H4 (cell line): ENCODE measurements around the gene CWF19L1. TPM values are rescaled to one million over a fixed set of nuclear protein-coding genes. Genes with fewer than 3 reads are reported as not detected.

Experiments
- DNase-seq: peaks from one replicate; pipeline ENCODE4 v3.0.0-alpha.2; 2015; ENCODE audit warnings: low spot score
- total RNA-seq: library from RNA; depleted of rRNA; stranded (reverse); fragments of >200 nt; shearing (Covaris generic); gene quantifications from 2 replicates; pipeline ENCODE4 v1.2.3, GENCODE V29; 2014

CWF19L1 gene
- total RNA-seq, 1 experiment from 2014 or later, result 36.7 TPM

GRCh38 chr10:100253041-100253440, 14.4 kb downstream of the CWF19L1 start:
- DNase-seq, result no peak

DNA sequence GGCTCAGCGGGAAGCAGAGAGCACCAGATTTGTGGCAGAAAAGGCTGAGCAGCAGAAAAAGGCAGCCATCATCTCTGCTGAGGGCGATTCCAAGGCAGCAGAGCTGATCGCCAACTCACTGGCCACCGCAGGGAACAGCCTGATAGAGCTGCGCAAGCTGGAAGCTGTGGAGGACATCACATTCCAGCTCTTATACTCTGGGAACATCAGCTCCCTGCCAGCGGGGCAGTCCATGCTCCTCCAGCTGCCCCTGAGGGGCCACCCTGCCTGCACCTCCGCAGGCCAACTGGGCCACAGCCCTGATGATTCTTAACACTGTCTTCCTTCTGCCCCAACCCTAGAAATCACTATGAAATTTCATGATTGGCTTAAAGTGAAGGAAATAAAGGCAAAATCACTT, 18.6 kb downstream of the CWF19L1 start:
- no peak for DNase-seq

- no peak for DNase-seq
Measured at GRCh38 chr10:100245484-100246220, 21.8 kb downstream of the CWF19L1 start.

DNA sequence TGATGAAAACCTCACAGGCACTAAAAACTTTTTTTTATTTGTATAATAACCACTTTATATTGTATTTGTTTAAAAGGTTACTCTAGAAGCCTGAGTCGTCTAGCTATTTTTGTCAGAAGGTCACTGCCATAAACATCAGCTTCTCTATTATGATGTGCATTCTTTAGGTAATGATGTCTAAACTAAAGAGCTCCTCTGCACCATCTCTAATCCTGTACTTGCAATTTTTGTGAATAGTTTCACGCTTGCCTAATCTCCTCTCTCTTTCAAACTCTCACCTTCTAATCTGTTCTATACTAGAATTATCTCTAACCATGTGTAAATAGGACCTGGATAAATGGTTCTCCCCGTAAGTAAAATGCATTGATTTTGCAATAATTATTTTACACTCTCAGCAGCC, 27.6 kb downstream of the CWF19L1 start:
- no peak for DNase-seq

DNA sequence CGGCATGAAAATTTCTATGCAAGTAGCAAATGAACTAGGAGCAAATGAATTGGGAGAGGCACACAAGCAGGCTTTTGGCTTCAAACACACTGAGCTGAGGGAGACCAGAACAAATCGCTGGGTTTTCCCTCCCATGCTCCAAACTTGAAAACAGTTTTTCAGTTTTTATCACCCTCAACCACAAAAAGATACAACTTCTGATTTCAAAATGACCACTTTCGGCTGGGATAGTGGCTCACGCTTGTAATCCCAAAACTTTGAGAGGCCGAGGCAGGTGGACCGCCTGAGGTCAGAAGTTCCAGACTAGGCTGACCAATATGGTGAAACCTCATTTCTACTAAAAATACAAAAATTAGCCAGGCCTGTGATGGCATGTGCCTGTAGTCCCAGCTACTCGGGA, 29.0 kb downstream of the CWF19L1 start:
- no peak for DNase-seq

DNA sequence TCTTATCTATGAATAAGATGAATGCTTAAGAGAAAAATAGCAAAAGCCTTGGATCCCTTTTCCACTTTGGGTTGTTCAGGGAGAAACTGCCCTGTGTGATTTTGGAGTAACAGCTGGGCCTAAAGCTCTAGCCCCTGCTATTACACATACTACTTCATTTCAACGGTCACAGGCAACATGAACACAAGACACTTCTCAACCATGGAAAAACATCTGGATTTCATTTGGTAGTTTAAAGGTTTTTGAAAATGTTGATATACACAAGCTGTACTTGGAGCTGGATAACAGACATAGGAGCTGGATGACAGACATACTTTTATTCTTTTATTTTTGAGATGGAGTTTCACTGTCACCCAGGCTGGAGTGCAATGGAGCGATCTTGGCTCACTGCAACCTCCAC, 35.3 kb downstream of the CWF19L1 start:
- DNase-seq, result no peak

GRCh38 chr10:100229819-100230422, 37.5 kb downstream of the CWF19L1 start:
- no peak for DNase-seq

DNA sequence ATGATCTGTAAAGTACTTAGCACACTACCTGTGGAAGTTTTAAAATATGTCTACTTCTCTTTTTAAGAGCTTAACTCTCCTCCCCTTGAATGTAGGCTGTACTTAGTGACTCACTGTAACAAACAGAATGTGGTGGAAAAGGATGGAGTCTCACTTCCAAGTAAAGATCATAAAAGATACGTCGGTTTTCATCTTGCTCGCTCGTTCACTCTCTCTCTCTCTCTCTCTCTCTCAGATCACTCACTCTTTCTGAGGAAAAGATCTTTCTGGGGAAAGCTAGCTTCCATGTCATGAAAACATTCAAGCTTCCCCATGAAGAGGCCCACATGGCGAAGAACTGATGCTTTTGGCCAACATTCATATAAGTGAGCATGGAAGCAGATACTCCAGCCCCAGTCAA, 43.6 kb downstream of the CWF19L1 start:
- no peak for DNase-seq

DNA sequence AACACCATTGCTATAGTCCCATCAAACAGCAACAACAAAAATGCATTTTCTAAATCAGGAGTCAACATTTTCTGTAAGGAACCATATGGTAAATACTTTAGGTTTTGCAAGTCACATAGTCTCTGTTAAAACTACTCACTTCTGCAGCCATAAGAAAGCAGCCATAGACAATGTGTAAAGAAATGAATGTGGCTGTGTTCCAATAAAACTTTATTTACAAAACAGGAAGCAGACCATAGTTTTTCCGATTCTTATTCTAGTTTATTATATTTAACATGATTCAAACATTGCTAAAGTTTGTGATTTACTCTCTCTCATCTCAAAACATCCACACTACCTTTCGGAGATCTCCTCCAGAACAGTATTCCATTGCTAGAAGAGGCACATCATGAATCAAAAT, 44.9 kb downstream of the CWF19L1 start:
- DNase-seq, result no peak

DNA sequence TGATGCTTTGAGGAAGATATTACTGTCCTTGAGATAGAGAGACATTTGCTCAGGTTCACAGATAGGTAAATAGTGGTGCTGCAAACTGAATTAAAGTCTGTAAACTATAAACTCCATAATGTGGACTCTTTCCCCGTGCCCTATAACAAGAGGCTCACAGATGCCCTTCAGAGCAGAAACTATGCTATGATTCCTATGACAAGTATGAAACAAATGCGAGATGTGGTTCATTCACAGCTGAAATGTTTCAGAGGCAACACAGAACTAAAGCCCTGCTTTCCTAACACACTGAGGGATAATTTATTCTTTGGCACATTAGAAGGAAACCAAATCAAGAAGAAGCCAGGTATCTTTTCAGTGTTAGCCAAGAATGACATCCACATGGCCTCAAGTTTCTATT, 51.4 kb downstream of the CWF19L1 start:
- no peak for DNase-seq

GRCh38 chr10:100209303-100209702, 58.1 kb downstream of the CWF19L1 start:
- DNase-seq, result no peak

DNA sequence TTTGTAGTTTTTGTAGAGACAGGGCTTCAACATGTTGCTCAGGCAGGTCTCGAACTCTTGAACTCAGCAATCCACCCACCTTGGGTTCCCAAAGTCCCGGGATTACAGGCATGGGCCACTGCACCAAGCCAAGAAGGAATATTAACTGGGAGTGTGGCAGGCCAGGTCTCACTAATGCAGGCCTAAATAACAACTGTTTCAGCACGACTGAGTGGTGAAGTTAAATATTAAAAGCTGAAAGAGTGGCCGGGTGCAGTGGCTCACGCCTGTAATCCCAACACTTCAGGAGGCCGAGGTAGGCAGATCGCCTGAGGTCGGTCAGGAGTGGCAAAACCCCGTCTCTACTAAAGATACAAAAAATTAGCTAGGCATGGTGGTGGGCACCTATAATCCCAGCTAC, 59.2 kb downstream of the CWF19L1 start:
- no peak for DNase-seq

DNA sequence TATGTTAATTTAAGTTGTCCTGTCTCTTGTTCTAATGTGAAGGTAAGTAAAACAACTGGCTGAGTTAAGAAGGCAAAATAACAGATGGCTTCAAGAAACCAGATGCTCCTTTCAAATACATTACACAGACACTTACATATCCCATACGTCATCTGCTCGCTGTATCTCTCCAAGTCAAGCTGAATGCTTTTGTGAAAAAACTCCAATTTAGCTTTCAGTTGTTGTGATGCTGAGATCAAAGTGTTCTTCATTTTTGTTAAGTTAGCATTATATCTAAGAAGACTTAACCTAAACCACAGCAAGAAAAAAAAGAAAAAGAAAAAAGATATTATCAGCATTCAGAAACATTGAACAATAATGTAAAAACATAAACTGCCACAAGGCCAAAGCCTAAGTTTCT, 63.1 kb downstream of the CWF19L1 start:
- no peak for DNase-seq

DNA sequence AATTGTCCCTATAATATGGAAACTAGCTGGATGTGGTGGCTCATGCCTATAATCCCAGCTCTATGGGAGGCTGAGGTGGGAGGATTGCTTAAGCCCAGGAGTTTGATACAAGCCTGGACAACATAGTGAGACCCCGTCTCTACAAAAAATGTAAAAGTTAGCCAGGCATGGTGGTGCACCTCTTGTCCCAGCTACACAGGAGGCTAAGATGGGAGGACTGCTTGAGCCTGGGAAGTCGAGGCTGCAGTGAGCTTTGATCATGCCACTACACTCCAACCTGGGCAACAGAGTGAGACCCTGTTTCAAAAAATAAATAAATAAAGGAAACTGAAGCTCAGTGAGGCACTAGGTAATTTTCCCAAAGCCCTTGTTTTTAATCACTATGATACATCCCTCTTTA, 65.9 kb downstream of the CWF19L1 start:
- DNase-seq, result no peak

DNA sequence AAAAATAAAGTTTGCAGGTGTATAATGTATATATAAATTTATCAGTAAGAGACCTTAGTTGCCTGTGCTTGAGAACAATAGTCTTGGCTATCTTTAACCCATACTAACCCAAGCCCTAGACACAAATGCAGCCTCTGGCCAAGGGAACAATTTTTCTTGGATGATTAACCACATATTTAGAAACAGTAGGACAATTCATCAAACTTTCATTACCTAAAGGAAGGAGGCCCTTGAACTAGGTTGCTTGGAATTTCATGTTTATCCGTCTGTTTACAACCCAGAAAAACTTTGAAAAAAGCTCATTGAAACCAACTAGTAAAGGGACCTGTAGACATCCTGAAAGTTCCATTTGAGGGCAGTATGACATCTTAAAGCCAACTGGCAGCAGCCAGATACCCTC, 72.7 kb downstream of the CWF19L1 start:
- DNase-seq, result no peak

DNA sequence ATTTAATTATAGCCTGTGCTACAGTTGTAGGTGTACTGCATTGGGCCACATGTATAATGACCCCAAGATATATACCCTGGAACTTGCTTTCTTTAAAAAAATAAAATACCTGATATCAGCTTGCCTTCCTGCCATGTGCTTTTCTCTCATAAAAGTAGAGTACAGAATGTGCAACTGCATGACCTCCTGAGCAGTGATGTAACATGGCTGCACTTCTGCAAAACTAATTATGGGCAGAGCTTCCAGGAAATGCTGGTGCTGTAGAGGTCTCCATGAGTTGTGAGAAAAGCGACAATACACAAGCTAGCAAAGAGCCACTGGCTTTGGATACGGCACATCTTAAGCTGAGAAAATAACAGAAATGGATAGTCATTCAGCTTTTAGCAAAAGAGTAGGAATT, 75.1 kb downstream of the CWF19L1 start:
- DNase-seq, result no peak

DNA sequence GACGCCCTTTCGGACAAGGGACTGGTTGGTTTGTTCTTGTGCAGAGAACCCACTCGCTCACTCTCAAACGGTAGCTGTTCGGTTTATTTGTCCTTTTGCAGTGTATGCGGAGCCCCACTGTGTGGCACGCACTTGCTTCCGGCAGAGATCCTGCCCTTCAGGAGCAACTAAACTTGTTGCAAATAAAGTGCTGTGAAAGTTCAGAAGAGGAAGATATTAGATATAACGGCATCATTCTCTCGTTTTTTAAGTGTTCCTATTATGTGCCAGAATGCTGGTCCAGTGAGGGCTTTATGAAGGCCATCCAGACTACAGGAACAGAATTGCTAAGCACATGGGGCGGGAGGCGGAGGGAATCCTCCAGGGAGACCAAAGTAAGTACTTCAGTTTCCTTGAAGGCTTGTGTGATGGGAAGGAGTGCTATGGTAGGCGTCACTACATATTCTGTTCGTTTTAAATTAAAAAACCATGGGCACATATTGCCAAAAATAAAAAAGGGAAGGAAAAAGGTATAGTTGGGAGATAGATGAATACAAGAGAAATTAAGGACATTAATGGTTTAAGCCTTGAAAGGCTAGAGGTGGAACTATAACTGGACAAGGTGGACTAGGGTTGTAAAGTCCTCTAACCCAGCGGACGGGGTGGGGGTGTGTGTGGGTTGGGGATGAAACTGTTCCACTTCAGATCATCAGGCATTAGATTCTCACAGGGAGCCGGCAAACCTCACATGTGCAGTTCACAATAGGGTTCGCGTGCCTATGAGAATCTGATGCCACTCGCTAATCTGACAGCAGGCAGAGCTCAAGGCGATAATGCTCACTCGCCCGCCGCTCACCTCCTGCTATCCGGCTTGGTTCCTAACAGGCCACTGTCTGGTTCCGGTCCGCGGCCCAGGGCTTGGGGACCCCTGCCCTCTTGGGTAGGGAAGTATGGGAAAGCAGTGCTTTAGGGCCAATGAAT, 80.9 kb downstream of the CWF19L1 start:
- DNase-seq, result peak; percentile 5

DNA sequence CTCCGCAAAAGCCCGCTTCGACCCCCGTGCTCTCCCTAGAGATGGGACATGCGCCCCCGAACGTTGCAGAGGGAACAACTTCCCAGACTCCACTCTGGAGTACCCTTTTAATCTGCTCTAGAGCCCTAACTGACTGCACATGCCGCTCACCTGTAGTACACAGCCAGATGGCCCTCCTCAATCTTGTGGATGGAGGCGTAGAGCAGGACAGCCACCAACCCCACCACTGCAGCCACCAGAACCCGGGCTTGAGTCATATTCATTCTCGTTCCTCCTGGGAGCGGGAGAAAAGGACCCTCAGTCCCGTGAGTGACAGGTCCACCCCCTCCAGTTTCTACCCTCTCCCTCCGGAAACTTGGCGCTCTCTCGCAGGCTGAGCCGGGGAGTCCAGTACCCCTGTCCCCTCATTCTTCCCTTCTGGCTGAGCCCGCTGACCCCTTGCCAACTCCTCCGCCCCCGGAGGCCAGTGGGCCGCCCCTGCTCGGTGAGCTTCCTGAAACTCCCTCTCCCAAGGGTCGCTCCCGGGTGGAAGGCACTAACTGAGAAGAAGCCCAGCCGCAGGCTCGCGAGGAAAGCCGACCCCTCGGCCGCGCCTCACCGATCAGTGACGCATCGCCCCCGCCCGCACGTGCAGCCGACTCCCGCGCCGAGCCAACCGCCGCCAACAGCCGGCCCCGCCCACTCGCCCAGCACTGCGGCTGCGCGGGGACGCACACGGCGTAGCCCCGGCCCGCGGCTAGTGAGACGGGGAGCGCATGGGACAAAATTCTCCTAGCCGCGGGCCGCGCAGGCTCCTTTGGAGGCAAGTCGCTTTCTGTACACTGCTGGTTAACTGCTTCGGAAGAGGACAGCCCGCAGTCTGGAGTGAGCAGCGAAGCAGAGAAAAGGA, 81.8 kb downstream of the CWF19L1 start, which contains the start of gene ERLIN1:
TSS of gene ERLIN1 (minus strand) at position 666 of the 889 bp plus-strand sequence. CDS start at position 263, 403 bp downstream.
- DNase-seq, result peak; percentile 82

GRCh38 chr10:100184840-100185239, 82.6 kb downstream of the CWF19L1 start:
- peak; percentile 16 for DNase-seq

DNA sequence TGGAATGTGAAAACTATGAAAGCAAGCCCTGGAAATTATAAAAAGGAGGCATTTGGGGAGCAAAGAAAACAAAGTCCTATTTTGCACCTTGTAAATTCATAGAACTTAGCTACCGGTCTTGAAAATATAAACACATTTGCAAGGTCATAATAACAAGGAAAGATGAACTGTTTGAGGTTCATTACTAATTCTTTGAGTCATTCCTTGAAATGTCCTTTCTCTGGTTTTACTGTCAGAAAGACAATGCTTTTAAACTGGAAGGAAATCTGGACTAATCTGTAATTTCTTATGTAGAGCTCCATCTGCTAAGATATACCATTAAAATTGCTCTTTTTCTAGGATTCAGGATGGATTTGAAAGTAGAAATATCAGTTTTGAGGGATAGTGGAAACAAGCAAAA, 83.0 kb downstream of the CWF19L1 start:
- DNase-seq, result no peak

DNA sequence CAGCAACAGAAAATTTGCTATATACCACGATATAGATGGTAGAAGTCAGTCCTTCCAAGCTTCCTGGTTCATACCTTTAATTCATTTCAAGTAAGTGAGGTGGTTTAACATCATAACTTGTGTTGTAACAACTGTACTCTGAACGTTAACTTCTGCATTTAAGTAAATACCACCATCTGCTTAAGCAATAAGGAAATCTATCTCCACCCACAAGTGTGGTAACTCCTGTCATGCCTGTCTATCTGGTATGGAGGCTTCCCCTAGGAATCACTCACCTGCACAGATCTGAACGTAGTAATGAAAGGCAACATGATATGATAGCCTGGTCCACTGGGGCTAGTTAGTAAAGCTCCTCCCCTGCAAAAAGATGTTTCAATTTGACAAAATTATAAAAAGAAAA, 84.0 kb downstream of the CWF19L1 start:
- no peak for DNase-seq
